HTR-8/SVneo (cell line): ENCODE measurements around the gene ZNF407.

Source experiments
- DNase-seq: peaks from one replicate; pipeline ENCODE4 v3.0.0; 2011; ENCODE audit warnings: low spot score, mixed read lengths; ENCODE audit not compliant: insufficient read length
- FAIRE-seq: peaks from 2 replicates; lab custom pipeline; 2011; peaks lifted over from hg19 to GRCh38; lab: Jason Lieb, UNC

The ZNF407 gene

DNA sequence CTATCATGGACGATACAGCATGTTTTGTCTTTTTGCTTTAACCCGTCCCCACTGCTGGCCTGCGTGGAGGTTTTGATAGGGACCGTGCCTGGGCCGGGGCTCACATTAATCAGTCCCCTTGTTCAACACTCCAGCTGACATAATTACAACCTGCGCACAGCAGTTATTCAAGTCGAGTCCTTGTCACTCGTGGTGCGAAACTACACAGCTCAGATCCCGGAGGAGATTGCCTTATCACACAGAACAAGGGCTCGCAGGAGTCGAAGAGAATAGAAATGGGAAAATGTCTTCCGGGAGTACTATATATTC lies 304.4 kb downstream of the ZNF407 start:
- FAIRE-seq (no peak), DNase-seq (no peak)

DNA sequence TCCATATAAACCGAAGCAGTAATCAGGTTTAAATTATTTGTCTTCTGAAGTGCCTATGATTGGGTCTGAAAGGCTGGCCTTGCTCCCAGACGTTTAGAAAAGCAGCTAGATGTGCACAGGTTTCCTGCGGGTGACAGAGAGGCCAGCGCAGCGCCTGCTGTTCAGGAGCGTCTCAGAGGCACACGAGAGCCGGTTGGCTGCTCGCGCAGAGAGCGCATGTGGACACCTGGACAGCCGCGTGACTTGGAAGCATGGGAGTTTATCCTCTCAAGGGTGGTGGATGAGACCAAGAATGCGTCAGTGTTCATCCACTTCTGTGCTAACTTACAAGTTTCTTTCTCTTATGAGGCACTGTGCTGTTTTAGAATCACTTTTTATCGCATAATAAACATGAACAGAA lies 307.6 kb downstream of the ZNF407 start:
- no peak for DNase-seq

DNA sequence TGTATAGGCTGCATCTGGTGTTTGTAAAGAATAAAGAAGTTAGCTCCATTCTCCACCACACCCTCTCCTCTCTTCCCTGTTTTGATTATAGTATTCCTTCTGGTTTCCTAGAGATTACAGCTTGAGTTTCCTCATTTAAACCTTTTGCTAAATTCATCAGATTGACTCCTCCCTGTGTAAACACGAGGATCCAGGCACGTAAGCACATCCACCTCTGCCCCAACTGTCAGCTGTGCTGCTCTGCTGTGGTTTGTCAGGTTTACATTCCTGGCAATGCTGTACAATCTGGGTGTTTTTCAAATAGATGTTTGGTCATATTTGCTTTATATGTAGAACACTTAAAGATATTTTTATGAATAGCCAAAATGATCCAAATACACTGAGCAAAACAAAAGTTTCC lies 308.5 kb downstream of the ZNF407 start:
- DNase-seq: no peak

More for the DNA sequence above, 307.6 kb downstream of the ZNF407 start:
- no peak for FAIRE-seq

DNA sequence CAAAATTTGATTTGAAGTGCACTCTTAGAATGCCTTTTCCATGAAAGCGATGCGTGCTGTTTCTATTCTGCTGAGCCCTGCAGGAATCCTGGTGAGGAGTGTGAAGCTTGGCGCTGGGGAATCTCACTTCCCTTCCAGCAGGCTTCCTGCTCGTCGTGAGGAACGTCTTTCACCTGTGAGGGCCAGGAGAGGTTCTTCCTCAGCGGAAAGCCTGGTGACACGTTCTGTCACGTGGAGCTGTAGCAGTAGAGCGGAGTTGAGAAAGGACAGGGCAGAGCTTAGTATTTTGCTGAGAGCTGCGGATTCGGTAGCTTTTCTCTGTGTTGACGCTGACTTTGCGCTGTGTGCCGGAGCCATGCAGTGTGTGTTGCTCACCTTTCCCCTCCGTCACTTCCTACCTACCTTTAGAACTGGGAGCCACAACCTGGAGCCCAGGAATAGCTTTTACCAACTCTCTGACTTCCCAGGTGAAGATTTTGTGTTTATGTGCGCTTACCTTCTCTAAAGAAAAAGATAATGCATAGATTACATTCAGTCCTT lies 316.5 kb downstream of the ZNF407 start:
- DNase-seq (no peak), FAIRE-seq (no peak)

More for the DNA sequence above, 308.5 kb downstream of the ZNF407 start:
- no peak for FAIRE-seq

DNA sequence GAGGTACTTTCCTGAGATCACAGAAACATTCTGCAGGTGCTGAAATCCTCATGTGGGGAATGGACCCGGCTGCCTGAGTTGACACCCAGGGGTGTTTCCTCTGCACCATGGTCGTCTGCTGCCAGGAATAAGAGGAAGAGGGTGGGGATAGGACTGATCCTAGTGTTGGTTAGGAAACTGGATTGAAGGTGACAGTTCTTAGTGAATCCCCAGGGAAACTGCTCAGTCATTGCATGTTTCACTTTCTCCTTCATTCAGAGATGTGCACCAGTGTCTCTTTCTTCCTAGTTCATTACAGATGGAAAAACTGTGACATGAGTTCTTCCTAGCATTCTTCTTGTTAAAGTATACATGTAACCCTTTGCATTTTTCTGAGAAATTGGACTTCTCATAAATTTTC lies 317.0 kb downstream of the ZNF407 start:
- DNase-seq (no peak), FAIRE-seq (no peak)

DNA sequence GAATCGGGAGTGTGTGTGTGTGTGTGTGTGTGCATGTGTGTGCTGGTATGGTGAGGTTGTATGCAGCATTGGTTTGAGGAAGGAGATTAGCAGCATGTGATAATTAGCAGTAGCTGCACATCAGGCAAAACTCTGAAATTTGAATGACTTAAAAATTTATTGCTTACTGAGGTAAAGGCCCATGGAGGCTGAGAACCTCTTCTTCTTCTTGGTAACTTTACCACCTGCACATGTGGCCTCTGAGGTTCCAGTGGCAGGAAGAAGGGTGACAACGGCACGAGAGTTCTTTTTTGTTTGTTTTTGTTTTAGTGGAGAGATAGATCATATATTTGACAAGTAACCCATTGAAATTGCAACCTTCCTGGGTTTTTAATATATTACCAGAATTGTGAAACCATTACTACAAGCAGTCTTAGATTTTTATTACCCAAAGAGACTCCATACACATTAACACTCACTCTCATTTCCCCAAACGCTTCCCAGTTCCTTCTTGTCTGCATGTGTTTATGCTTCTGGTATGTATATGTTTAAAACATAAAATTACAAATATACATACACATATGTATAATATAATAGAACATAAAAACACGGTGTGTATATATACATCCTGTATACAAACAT lies 319.2 kb downstream of the ZNF407 start:
- FAIRE-seq: no peak

DNA sequence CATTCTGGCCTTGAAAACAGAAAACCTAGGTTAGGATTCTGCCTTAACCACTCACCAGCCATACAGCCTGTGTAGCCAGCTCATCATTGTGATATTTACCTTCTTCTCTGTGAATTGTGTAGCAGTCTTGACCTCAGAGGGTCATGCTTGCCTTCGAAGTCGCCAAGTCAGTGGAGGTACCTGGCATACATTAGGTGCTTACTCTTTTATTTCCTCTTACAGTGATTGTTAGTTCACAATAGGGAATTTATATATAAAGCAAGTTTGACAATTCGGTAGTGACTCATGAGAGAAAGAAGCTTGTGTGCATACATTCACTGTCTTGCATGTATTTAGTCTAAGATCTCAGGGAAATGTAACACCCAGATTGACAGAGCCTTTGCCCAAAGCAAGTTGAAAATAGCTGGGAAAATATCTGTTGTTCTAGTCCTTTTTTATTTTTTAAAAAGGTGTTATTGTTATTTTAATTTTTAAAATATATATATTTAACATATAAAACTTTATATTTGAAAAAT lies 320.7 kb downstream of the ZNF407 start:
- FAIRE-seq (no peak), DNase-seq (no peak)

More for the DNA sequence above, 319.2 kb downstream of the ZNF407 start:
- no peak for DNase-seq

DNA sequence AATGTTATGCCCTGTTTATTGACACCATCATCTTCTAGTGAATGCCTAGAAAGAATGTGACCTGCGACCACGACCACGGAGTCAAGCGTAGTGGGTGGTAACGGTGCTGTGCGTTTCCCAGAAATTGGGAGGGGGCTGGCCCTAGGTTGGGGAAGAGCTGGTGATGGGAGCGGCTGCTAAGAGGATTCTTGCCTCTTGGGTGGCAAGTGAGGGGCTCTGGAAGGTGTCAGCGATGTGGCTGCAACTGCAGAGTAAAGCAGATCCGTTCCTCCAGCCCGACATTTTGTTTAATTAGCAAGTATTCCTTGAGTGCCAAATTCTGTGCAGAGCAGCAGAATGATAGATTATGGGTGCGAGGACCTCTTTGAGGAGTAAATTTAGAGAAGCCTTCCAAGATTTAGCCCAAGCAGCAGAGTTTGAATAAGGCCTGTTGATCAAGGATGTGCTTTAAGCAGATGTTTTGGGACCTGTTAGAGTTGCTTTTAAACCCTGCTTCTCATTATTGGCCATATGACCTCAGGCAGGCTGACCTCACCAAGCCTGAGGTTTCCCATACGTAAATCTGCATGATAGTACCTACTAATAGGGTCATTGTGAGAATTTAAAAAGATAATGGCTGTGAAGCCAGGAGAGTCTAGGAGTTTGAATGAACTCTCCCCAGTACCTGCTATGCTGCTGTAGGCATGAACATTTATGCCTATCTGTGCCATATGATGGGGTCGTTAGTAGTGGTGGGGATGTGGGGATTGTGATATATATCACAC lies 323.6 kb downstream of the ZNF407 start:
- FAIRE-seq (no peak), DNase-seq (no peak)

DNA sequence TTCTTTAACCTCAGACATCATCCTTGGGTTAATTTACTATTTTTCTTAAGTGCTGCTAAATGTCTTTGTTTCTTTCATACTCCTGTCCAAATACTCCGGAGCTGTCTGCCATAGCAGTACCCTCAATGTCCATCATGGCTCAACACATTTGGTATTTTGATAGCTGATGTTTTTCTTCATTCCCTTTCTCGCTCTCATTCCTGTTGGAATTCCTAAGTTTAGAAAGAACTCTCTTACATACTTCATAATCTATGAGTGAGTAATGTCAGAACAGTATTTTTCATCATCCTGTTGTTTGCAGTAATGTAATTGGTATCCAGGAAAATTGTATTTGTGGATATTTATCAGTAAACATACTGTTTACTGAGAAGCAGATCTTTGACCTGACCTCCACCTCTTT lies 328.4 kb downstream of the ZNF407 start:
- DNase-seq (no peak), FAIRE-seq (no peak)

DNA sequence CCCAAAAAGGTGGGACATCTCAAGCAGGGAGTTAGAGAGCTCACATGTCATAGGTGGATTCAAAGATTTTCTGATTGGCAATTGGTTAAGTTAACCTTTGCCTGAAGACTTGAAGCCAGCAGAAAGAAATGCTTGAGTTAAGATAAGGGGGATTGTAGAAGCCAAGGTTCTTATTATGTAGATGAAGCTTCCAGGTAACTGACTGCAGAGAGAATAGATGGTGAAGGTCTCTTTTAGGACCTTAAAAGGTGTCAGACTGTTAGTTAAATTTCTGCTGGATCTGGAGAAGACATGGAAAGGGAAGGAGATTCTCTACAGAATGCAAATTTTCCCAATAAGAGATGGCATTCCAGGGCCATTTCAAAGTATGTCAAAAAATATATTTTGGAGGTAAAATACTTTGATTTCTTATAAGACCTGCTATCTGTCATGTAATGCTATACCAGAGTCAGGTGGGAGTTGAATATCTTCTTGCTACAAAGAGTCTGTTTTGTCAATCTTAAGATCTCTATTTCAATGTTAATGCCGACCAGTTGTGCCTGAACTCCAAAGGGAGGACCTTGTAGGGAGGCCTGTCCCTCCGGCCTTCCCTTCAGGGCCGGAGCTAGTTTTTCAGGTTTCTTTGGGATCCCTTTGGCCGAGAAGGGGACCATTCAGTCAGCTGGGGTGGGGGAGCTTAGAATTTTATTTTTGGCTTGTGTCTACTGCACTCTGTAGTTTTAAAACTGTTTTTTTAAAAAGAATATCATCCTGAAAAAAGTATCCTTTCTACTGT lies 330.7 kb downstream of the ZNF407 start:
- FAIRE-seq: no peak
- DNase-seq: no peak

DNA sequence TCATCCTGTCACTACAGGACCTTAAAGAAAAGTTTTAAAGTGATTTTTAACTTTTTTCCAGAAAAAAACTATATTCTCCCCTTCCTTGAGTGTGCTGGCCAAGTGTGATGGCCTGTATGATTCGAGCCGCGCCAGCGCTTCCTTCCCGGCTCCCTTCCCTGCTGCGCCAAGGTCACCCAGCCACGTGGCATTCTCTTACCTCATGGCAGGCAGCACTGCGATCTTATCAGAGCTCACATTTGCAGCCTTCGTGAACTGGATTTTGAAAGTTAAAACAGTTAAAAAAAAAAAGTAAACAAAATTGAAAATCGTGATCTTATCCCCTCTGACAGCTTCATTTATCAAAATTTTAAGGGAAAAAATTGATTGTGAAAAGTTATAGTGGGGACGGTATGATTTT lies 331.4 kb downstream of the ZNF407 start:
- no peak for FAIRE-seq
- no peak for DNase-seq

DNA sequence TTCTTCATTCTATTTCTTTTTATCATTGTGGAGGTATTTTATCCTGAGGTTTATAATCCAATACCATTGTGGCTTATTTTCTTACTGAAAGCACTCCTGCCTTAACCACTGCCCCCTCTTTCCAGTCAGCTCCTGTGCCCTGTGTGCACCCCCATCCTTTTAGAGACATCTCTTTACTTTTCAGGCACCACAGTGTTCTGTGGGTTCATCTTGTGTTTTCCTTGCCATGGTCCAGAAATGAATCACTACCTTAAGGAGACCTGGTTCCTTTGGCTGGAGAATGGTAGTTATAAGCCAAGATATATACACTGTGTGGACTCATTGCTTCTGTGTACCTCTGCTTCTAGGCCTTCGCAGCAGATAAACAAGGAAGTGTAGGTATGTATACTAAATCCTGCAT lies 332.9 kb downstream of the ZNF407 start:
- DNase-seq (no peak), FAIRE-seq (no peak)

DNA sequence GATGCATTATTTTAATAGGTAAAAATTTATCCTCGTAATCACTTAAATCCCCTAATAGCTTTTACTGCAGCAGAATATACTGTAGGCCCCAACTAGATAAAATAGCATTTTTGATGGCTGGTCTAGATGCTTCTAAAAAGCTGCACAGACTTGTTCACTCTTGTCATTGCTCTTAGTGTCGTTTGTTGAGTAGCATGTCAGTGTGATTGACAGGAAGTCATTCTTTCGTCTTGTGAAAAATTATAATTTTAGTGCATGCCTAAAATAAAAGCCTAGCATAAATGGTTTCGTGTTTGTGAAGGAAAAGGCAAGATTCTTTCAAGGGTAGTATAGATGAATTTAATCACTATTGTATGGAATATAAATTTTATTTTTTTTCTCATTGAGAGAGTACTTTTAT lies 336.3 kb downstream of the ZNF407 start:
- FAIRE-seq: no peak

DNA sequence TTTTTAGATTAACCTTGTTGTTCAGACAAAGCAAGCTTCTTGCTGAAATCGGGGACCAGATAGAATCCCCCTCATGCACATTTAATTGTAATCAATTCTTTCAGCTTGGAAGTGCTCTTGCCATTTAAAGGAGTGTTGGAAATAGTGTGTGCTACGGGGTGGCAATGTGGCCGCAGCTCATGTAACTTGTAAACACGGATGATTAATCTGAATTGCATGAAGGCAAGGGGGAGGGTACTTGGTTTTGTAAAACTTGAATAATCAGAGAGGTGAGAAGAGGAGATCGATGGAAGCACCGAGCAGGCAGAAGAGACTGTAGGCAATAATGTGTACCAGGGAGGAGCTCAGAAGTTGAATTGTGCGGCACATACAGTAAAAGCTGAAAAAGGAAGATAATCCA lies 337.8 kb downstream of the ZNF407 start:
- no peak for FAIRE-seq
- DNase-seq: no peak

More for the DNA sequence above, 336.3 kb downstream of the ZNF407 start:
- no peak for DNase-seq

DNA sequence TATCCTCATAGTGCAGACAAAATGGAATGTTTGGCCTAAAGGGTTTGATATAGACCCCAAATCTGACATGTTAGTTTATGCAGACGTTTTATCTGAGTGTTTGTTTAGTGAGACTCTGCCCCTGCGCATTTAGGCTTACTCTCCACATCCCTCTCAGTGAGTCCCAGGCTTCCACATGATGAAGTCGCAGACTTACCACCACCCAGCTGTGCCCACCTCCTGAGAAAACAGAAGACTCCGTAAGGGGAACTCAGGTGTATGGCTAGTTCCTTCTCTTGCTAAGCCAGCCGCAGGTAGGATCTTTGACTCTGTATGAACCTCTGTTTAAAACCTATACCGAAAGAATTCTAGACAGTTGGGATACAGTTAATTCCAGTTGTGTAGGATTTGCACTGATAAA lies 338.7 kb downstream of the ZNF407 start:
- DNase-seq: no peak

DNA sequence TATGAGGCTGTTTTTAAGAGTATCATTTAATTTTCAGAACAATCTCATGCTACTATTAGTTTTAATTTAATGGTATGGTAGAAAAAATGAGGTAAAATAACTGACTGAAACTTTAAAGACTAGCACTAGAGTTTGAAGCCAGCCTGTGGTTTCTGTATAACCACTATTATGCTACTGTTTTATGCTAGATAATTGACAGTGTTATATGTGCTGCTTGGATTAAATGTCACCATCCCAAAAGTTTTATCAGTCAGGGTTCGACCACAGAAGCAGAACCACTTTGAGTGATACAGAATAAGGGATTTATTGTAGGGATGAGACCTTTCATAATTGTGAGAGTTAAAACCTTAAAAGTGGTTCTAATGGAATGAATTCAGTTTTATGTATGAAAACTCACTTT lies 339.6 kb downstream of the ZNF407 start:
- no peak for DNase-seq
- no peak for FAIRE-seq

More for the DNA sequence above, 338.7 kb downstream of the ZNF407 start:
- FAIRE-seq: no peak

DNA sequence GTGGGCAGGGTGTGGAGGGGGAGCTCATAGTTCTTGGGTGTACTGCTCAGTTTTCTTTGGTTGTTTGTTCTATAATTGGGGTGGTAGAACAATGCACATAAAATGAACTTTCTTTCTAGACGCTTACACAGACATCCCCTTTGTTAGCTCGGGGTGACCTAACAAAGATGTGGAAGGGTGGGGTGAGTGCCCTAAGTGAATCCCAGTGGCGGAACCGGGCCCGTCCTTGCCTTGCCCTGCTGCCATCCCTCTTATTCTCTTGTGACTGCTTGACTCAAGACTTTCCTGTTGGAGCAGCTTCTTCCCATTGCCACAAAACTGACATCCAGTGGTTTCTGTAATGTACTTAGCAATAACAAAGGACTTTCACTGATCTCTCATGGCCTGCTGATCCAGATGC lies 343.2 kb downstream of the ZNF407 start:
- FAIRE-seq (no peak), DNase-seq (no peak)

DNA sequence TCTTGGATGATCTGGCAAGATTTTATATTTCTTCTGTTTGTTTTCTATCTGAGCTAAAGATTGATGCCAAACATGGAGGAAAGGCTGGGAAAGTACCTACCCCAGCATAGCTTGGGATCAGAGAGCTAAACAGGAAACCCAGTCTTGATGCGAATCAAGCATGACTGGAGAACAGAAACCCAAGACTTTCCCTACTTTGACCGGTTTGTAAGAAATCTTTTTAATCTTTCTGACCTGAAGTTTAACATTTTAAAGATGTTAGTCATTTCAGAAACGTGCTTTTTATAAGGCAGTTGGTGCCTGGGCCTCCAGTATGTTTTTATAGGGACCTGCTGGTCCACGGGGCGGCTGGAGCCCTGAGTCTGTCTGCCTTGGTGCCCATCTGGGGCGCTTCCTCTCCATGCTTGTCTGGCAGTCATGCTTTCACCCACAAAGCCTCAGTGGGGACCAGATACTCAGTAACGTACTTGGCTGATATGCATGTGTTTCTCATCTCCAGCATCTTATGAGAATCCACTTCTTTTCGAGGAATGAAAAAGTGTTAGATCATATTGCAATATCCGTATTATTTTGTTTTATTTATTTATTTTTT lies 344.7 kb downstream of the ZNF407 start:
- DNase-seq (no peak), FAIRE-seq (no peak)

DNA sequence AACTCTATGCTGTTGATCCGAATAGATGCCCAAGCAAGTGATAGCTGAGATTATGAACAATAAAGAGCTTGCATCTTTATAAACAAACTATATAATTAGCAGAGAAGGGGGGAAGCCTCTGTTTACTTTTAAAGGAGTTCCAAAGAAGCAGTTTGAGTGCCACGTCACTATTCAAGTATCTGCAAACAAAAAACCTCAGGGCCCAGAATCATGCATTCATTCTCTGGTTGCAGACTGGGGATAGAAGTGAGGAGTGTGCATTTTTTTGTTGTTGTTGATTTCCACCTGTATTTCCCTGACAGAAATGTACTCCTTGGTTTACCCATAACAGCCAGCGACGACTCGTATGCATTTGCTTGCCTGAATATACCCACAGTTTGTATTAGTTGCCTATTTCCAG lies 347.0 kb downstream of the ZNF407 start:
- no peak for DNase-seq
- no peak for FAIRE-seq

DNA sequence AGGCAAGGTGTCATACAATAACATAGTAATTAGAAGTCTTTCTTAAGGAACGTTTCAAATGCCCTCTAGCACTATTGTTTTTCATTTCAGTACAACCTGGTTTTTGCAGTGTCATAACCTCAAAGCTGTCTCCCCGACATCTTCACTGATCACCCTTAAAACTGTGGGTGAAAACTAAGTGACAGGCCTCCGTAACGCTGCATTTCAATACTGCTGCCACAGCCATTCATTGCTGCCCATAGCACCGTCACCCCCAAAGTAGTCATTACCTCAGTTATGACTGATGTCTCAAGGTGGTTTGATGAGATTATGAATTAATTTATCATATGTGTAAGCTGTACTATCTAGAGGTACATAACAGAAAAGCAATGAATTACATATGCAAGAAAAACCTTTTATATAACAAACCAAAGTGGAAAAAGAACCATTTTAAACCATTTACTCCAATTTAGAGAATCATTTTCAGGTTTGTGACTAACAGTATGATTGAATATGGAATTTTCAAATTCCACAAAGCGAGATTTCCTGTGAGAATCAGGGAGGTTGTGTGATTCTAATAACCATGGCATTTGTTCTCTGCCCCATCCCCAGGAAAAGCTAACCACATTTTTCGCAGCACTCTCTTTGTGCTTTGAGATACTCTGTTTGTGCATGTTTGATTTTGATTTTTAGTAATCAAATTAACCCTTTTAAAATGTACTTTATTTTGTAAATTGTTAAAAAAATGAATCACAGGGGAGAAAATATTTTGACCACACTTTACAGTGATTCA lies 348.3 kb downstream of the ZNF407 start:
- DNase-seq (no peak), FAIRE-seq (no peak)
